Measurements from ENCODE around the gene ODAD2.

The ODAD2 gene

DNA sequence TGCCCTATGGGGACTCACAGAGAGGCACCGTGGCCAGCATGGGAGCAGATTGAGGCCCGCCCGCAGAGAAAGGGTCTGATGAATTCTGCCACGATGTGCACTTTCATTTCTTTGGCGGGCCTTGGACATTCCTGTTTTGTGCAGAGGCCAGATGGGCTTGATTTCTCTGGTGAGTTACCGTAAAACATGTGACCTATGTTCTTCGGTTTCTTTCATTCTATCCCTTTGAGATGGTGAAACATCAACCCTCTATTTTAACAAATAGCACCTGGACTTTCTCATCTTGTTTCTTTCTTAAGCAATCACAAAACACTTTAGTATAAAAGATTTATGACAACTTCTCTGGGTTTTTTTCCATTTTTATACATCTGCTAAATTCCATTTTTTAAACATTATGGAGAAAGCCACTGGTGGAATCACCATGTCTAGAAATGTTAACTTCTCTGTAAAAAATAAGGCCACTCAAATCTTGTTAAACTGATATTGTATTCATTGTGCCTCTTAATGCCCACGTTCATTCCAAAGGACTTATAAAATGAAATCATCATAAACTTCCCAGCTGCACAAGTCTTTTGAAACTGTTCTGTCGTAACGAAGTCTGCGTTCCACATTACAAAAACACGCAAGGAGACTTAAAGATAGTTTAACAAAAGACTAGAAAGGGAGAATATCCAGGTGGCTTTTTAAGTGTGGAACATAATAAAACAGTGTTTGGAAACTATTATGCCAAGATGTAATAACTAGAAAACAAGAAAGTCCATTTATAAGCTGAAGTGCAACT lies 21.4 kb upstream of the ODAD2 start:
- in situ Hi-C loops (cut with HindIII; ENCODE audit: low sequenced_read_pairs), result no loop called here
- no peak for TF ChIP-seq CTCF (IDR thresholded peaks at IDR 0.05; ENCODE audit: low read depth, low read length, missing control alignments)
- DNase-seq (ENCODE audit: low read depth), result no peak
- no peak overlapping the region for H3K4me3 ChIP-seq (ENCODE audit: low read depth, low read length)

DNA sequence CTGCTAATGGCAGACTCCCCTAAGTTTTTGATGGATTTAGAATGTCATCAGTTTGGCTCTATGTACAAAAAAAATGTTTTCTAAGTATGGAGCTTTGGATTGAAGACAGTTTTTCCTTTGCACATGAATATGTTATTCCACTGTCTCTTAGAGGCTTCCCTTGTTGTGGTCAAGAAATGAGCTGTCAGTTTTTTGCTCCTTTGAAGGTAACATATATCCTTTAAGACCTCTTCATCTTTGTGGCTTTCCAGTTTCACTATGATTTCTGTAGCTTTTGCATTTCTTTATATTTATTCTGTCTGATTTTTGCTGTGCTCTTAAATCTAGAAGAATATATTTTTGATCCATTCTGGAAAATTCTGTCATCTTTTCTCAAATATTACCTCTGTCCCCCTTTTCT lies 15.8 kb upstream of the ODAD2 start:
- in situ Hi-C loops (cut with HindIII; ENCODE audit: low sequenced_read_pairs), result no loop called here
- DNase-seq (ENCODE audit: low read depth), result no peak

GRCh38 chr10:28012990-28013515 lies 14.2 kb upstream of the ODAD2 start:
- H3K4me3 ChIP-seq (ENCODE audit: low read depth, low read length), result no peak overlapping the region
- no peak for DNase-seq (ENCODE audit: low read depth)
- in situ Hi-C loops (cut with HindIII; ENCODE audit: low sequenced_read_pairs), result no loop called here
- no peak for TF ChIP-seq CTCF (IDR thresholded peaks at IDR 0.05; ENCODE audit: low read depth, low read length, missing control alignments)

More for the DNA sequence above, 15.8 kb upstream of the ODAD2 start:
- H3K4me3 ChIP-seq (ENCODE audit: low read depth, low read length), result no peak overlapping the region
- no peak for TF ChIP-seq CTCF (IDR thresholded peaks at IDR 0.05; ENCODE audit: low read depth, low read length, missing control alignments)

GRCh38 chr10:28010821-28011220 lies 11.9 kb upstream of the ODAD2 start:
- no peak for DNase-seq (ENCODE audit: low read depth)
- H3K4me3 ChIP-seq (ENCODE audit: low read depth, low read length), result no peak overlapping the region
- no peak for TF ChIP-seq CTCF (IDR thresholded peaks at IDR 0.05; ENCODE audit: low read depth, low read length, missing control alignments)
- in situ Hi-C loops (cut with HindIII; ENCODE audit: low sequenced_read_pairs), result no loop called here

DNA sequence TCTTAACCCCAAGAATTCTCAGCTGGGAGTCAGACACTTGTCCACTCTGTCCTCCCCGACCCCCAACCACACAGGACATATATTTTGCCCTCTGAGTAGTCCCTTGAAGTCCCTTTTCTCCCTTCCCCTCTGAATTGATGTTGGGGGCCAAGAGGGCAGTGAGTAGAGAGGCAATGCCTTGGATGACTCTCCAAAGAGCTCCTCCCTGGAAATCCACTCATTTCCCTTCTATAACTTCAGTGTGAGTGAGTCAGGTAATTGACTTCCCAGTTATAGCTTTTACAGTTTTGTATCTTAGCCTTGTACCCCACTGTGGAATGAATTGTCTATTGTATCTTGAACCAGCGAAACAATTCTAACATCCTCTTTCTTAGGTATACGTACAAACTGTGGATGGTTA lies 9.2 kb upstream of the ODAD2 start:
- in situ Hi-C loops (cut with HindIII; ENCODE audit: low sequenced_read_pairs), result no loop called here
- no peak for TF ChIP-seq CTCF (IDR thresholded peaks at IDR 0.05; ENCODE audit: low read depth, low read length, missing control alignments)
- H3K4me3 ChIP-seq (ENCODE audit: low read depth, low read length), result no peak overlapping the region
- DNase-seq (ENCODE audit: low read depth), result no peak

DNA sequence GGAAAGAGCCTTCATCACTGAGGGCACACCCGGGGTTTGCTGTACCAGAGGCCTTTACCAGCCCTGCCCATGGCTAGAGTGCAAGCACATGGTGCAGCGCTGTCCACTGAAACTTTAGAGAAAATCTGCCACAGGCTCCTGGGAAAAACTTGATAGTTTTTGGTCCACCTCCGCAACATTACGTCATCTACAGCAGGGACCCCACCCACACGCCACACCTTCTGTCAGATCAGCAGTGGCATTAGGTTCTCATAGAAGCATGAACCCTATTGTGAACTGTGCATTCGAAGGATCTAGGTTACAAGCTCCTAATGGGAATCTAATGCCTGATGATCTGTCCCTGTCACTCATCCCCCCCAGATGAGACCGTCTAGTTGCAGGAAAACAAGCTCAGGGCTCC lies 2.5 kb upstream of the ODAD2 start:
- no peak overlapping the region for H3K4me3 ChIP-seq (ENCODE audit: low read depth, low read length)
- no peak for TF ChIP-seq CTCF (IDR thresholded peaks at IDR 0.05; ENCODE audit: low read depth, low read length, missing control alignments)

More for the DNA sequence above, 2.5 kb upstream of the ODAD2 start:
- DNase-seq (ENCODE audit: low read depth), result no peak
- in situ Hi-C loops (cut with HindIII; ENCODE audit: low sequenced_read_pairs), result no loop called here
